Measurements from ENCODE around the gene CYP4F11.

- no peak for TF ChIP-seq CTCF (IDR thresholded peaks at IDR 0.05; ENCODE audit: borderline replicate concordance, extremely low read depth, low read length, poor library complexity, severe bottlenecking)
- TF ChIP-seq EZH2 (IDR thresholded peaks at IDR 0.05; ENCODE audit: borderline replicate concordance, low read depth, low read length, severe bottlenecking): no peak
These were observed 69.5 kb downstream of the CYP4F11 start for GRCh38 chr19:15864824-15865223.

Measured in DND-41 (cell line).